Natural killer cell (primary cell): ENCODE data around the gene CEMIP. TPM values are rescaled to one million over a fixed set of nuclear protein-coding genes. Genes with fewer than 3 reads are reported as not detected.

ENCODE experiments used
- ATAC-seq, 3 donors: fragments of 150-1000 bp in 2 of 3; fragments of 200-7000 bp in 1 of 3; cut with Tn5 transposase; 1 replicate in 1 of 3; 2 replicates in 2 of 3; pipeline ENCODE4 v1.10.0; 2021; ENCODE audit warnings: mild to moderate bottlenecking in 2 of 3, moderate library complexity in 2 of 3
- DNase-seq, 2 donors: peaks; one replicate each; pipeline versions ENCODE4 v3.0.0 to v3.0.0-alpha.2; 2013 to 2021; ENCODE audit warnings: mixed read lengths in 1 of 2
- H3K27ac ChIP-seq: one replicate; pipeline ENCODE4 v1.5.1; 2013; ENCODE audit warnings: mild to moderate bottlenecking, low read length
- H3K27me3 ChIP-seq: one replicate; pipeline ENCODE4 v1.6.1; 2013; ENCODE audit warnings: low read length; ENCODE audit not compliant: control insufficient read depth, insufficient read depth
- H3K36me3 ChIP-seq: one replicate; pipeline ENCODE4 v1.6.1; 2013; ENCODE audit warnings: low read length; ENCODE audit not compliant: control insufficient read depth, insufficient read depth
- H3K4me1 ChIP-seq: one replicate; pipeline ENCODE4 v1.6.1; 2013; ENCODE audit warnings: low read length; ENCODE audit not compliant: control insufficient read depth, insufficient read depth
- H3K4me3 ChIP-seq: one replicate; pipeline ENCODE4 v1.5.1; 2013; ENCODE audit warnings: low read length
- H3K9me3 ChIP-seq: one replicate; pipeline ENCODE4 v1.6.1; 2013; ENCODE audit warnings: low read length; ENCODE audit not compliant: control insufficient read depth, insufficient read depth
- H3K27ac Mint-ChIP-seq, 2 donors: one replicate each; pipeline ENCODE4 v1.8.0; 2022; ENCODE audit warnings: mild to moderate bottlenecking in 2 of 2, mixed read lengths in 2 of 2, moderate library complexity in 1 of 2
- H3K27me3 Mint-ChIP-seq, 2 donors: one replicate each; pipeline ENCODE4 v1.8.0; 2022; ENCODE audit warnings: low read depth in 2 of 2, mixed read lengths in 2 of 2
- H3K36me3 Mint-ChIP-seq: one replicate; pipeline ENCODE4 v1.8.0; 2022; ENCODE audit warnings: mixed read lengths
- H3K4me1 Mint-ChIP-seq, 2 donors: one replicate each; pipeline ENCODE4 v1.8.0; 2022; ENCODE audit warnings: mixed read lengths in 2 of 2
- H3K4me3 Mint-ChIP-seq: one replicate; pipeline ENCODE4 v1.8.0; 2022; ENCODE audit warnings: mild to moderate bottlenecking, moderate library complexity, mixed read lengths
- H3K9me3 Mint-ChIP-seq, 2 donors: one replicate each; pipeline ENCODE4 v1.8.0; 2022; ENCODE audit warnings: mixed read lengths in 2 of 2
- CTCF ChIP-seq: fragments of 200-600 bp; IDR thresholded peaks from one replicate; pipeline ENCODE4 v1.8.0; 2022; ENCODE audit warnings: antibody characterized with exemption
- WGBS: methylation state at CpG from one replicate; pipeline ENCODE4 v1.1.7; 2013; ENCODE audit warnings: missing lambda C conversion rate; ENCODE audit not compliant: insufficient coverage; 5-methylcytosine and 5-hydroxymethylcytosine counted together
- intact Hi-C: fragments of 100-400 bp; cut with micrococcal nuclease; formaldehyde crosslinking; loops from one replicate; pipeline ENCODE4 v1.14.2; 2022
- total RNA-seq, 4 donors: library from RNA; stranded (reverse); fragments of 120-200 nt in 1 of 4; gene quantifications; one replicate each; pipeline versions ENCODE4 v1.2.3 to v1.2.4, GENCODE V29; 2013 to 2022

The CEMIP gene, protein sequence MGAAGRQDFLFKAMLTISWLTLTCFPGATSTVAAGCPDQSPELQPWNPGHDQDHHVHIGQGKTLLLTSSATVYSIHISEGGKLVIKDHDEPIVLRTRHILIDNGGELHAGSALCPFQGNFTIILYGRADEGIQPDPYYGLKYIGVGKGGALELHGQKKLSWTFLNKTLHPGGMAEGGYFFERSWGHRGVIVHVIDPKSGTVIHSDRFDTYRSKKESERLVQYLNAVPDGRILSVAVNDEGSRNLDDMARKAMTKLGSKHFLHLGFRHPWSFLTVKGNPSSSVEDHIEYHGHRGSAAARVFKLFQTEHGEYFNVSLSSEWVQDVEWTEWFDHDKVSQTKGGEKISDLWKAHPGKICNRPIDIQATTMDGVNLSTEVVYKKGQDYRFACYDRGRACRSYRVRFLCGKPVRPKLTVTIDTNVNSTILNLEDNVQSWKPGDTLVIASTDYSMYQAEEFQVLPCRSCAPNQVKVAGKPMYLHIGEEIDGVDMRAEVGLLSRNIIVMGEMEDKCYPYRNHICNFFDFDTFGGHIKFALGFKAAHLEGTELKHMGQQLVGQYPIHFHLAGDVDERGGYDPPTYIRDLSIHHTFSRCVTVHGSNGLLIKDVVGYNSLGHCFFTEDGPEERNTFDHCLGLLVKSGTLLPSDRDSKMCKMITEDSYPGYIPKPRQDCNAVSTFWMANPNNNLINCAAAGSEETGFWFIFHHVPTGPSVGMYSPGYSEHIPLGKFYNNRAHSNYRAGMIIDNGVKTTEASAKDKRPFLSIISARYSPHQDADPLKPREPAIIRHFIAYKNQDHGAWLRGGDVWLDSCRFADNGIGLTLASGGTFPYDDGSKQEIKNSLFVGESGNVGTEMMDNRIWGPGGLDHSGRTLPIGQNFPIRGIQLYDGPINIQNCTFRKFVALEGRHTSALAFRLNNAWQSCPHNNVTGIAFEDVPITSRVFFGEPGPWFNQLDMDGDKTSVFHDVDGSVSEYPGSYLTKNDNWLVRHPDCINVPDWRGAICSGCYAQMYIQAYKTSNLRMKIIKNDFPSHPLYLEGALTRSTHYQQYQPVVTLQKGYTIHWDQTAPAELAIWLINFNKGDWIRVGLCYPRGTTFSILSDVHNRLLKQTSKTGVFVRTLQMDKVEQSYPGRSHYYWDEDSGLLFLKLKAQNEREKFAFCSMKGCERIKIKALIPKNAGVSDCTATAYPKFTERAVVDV (N-terminal part only)
- total RNA-seq, result under 1 TPM in 2 of 3 donors, not detected in 1; 0.07 to 0.82 TPM
- 0.09 TPM for total RNA-seq (2013)

DNA sequence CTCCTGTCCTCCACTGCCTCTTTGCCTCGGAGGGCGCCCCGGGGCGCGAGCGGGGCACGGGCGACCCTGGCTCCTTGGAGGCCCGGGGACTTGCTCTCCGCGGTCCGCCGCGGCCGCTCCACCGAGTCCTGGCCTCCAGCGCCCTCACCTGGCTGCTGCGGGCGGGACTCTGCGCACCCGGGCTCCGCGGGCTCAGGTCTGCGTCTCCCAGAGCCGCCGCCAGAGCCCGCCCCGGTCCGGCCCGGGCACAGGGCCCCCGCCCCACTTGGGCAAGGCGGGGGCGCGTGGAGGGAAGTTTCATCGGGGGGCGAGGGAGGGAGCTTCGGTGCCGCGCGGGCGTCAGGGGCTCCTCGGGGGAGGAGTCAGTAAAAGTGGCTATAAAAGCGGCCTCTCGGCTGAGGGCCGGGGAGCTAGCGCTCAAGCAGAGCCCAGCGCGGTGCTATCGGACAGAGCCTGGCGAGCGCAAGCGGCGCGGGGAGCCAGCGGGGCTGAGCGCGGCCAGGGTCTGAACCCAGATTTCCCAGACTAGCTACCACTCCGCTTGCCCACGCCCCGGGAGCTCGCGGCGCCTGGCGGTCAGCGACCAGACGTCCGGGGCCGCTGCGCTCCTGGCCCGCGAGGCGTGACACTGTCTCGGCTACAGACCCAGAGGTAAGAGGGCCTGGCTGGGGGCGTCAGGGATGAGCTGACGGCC is at the start of gene CEMIP:
Gene CEMIP, plus strand, starts transcription at position 407 of the 694 bp plus-strand sequence. CDS start 94,510 bp downstream, outside the sequence.
- H3K4me1 Mint-ChIP-seq, result peaks cover 0 to 9% of the 10 kb centered on the region in 2 donors
- H3K4me1 ChIP-seq, result peaks cover 4% of the 10 kb centered on the region
- no peak within 1 kb of the TSS for H3K27ac Mint-ChIP-seq
- H3K36me3 Mint-ChIP-seq, result no peaks in the 10 kb centered on the region
- no peak within 1 kb of the TSS for H3K4me3 ChIP-seq
- ATAC-seq (peak in 2 of 3 donors; percentile 44 to 77), DNase-seq (peak; percentile 22 to 41)
- H3K27ac ChIP-seq, result no peak within 1 kb of the TSS
- WGBS, result 3% methylated on average over 75 of the region's 75 CpGs
- H3K27me3 ChIP-seq, result peaks cover 10% of the 10 kb centered on the region
- no peaks in the 10 kb centered on the region for H3K36me3 ChIP-seq
- H3K9me3 Mint-ChIP-seq, result no peaks in the 10 kb centered on the region
- intact Hi-C loops, result loop anchor here (10.0 kb wide), 1 partner anchor 164 kb away; no protein-coding TSS in a partner anchor
- H3K27me3 Mint-ChIP-seq, result peaks cover 42 to 43% of the 10 kb centered on the region in 2 donors
- H3K4me3 Mint-ChIP-seq, result peak within 1 kb of the TSS; percentile 21
- no peaks in the 10 kb centered on the region for H3K9me3 ChIP-seq
- TF ChIP-seq CTCF, result no peak

DNA sequence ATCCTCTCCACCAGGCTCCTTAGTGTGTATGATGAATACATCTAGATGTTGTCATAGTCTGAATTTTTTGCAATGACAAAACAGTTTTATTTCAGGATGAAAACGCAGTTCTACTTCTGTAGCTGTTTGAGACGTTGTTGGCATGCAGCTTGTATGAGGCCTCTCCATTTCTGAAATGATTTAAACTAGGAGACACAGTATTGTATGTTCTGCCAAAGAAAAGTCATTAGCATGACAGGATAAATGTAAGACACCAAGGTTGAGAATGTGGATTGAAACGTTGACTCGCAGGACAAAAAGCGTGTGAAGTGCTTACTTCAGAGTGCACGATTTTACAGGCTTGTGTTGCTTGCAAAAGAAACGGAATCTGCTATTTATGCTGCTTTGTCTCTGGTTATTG is 48.8 kb upstream of the CEMIP start:
- Mint-ChIP-seq H3K27ac (no peak overlapping the region), H3K4me1 (peaks cover 0 to 5% of the 10 kb centered on the region in 2 donors), H3K4me3 (no peak overlapping the region), H3K9me3 (no peaks in the 10 kb centered on the region), H3K36me3 (no peaks in the 10 kb centered on the region), H3K27me3 (no peaks in the 10 kb centered on the region)
- no peak overlapping the region for H3K27ac ChIP-seq
- no peaks in the 10 kb centered on the region for H3K36me3 ChIP-seq
- no peak overlapping the region for H3K4me3 ChIP-seq
- no peak for DNase-seq
- 95% methylated on average over 7 of the region's 7 CpGs for WGBS
- TF ChIP-seq CTCF, result no peak
- H3K4me1 ChIP-seq, result no peaks in the 10 kb centered on the region
- H3K9me3 ChIP-seq, result no peaks in the 10 kb centered on the region
- no peak for ATAC-seq
- intact Hi-C loops, result no loop called here
- no peaks in the 10 kb centered on the region for H3K27me3 ChIP-seq

- no peak for TF ChIP-seq CTCF
- intact Hi-C loops, result no loop called here
- Histone ChIP-seq H3K27ac (no peak overlapping the region), H3K4me1 (no peaks in the 10 kb centered on the region), H3K36me3 (no peaks in the 10 kb centered on the region), H3K9me3 (no peaks in the 10 kb centered on the region), H3K4me3 (no peak overlapping the region), H3K27me3 (no peaks in the 10 kb centered on the region)
- no peak overlapping the region for H3K27ac Mint-ChIP-seq
- no peaks in the 10 kb centered on the region for H3K9me3 Mint-ChIP-seq
- DNase-seq (no peak), ATAC-seq (no peak)
- peaks cover 0 to 5% of the 10 kb centered on the region in 2 donors for H3K4me1 Mint-ChIP-seq
- H3K27me3 Mint-ChIP-seq, result no peaks in the 10 kb centered on the region
- H3K4me3 Mint-ChIP-seq, result no peak overlapping the region
- 76% methylated on average over 6 of the region's 6 CpGs for WGBS
- H3K36me3 Mint-ChIP-seq, result no peaks in the 10 kb centered on the region
These were observed 48.2 kb upstream of the CEMIP start for GRCh38 chr15:80730926-80731325.
